Osteoblast (primary cell): Measurements from ENCODE around the gene CFAP54. TPM values are rescaled to one million over a fixed set of nuclear protein-coding genes. Genes with fewer than 3 reads are reported as not detected.

Experiments used
- DNase-seq: peaks from one replicate; pipeline ENCODE4 v3.0.0; 2011; ENCODE audit warnings: low spot score, mixed read lengths; ENCODE audit not compliant: insufficient read length; ENCODE audit errors: missing footprints
- H2AFZ ChIP-seq: 2 replicates; pipeline ENCODE4 v1.6.0; 2011; ENCODE audit warnings: mild to moderate bottlenecking, low read length
- H3K27ac ChIP-seq: 2 replicates; pipeline ENCODE4 v1.5.1; 2011; ENCODE audit warnings: mild to moderate bottlenecking, low read depth, low read length, moderate library complexity
- H3K27me3 ChIP-seq: 2 replicates; pipeline ENCODE4 v1.6.0; 2012; ENCODE audit warnings: mild to moderate bottlenecking, control low read depth, inconsistent platforms, low read length, moderate library complexity; ENCODE audit not compliant: insufficient read depth
- H3K36me3 ChIP-seq: 2 replicates; pipeline ENCODE4 v1.5.1; 2011; ENCODE audit warnings: mild to moderate bottlenecking, low read length, control low read depth, moderate library complexity; ENCODE audit not compliant: insufficient read depth
- H3K4me1 ChIP-seq: 2 replicates; pipeline ENCODE4 v1.5.1; 2011; ENCODE audit warnings: mild to moderate bottlenecking, low read length, control low read depth, moderate library complexity; ENCODE audit not compliant: insufficient read depth
- H3K4me2 ChIP-seq: 2 replicates; pipeline ENCODE4 v1.6.0; 2011; ENCODE audit warnings: mild to moderate bottlenecking, low read length; ENCODE audit not compliant: insufficient read depth
- H3K4me3 ChIP-seq: fragments of 200-600 bp; sonication (generic); 3 replicates; pipeline ENCODE4 v1.5.1; 2012; ENCODE audit warnings: mild to moderate bottlenecking, low read length, inconsistent platforms; ENCODE audit not compliant: insufficient read depth
- H3K79me2 ChIP-seq: 2 replicates; pipeline ENCODE4 v1.6.0; 2012; ENCODE audit warnings: mild to moderate bottlenecking, low read length, control low read depth, inconsistent platforms; ENCODE audit not compliant: insufficient read depth
- H3K9me3 ChIP-seq: 2 replicates; pipeline ENCODE4 v1.5.1; 2011; ENCODE audit warnings: low read depth, low read length, control low read depth
- H4K20me1 ChIP-seq: 2 replicates; pipeline ENCODE4 v1.6.0; 2012; ENCODE audit warnings: mild to moderate bottlenecking, low read length, control low read depth; ENCODE audit not compliant: insufficient read depth
- total RNA-seq: library from RNA; depleted of rRNA; stranded (reverse); fragments of >200 nt; gene quantifications from 2 replicates; pipeline ENCODE4 v1.2.3, GENCODE V29; 2012
- TF ChIP-seq, protein P1 (sequence below): IDR thresholded peaks from 2 replicates; pipeline ENCODE4 v1.5.1; 2011; ENCODE audit warnings: mild to moderate bottlenecking, low read depth, low read length, moderate library complexity; ENCODE audit errors: extremely low read depth

The CFAP54 gene
- total RNA-seq, 1 donor = 2.2 TPM

DNA sequence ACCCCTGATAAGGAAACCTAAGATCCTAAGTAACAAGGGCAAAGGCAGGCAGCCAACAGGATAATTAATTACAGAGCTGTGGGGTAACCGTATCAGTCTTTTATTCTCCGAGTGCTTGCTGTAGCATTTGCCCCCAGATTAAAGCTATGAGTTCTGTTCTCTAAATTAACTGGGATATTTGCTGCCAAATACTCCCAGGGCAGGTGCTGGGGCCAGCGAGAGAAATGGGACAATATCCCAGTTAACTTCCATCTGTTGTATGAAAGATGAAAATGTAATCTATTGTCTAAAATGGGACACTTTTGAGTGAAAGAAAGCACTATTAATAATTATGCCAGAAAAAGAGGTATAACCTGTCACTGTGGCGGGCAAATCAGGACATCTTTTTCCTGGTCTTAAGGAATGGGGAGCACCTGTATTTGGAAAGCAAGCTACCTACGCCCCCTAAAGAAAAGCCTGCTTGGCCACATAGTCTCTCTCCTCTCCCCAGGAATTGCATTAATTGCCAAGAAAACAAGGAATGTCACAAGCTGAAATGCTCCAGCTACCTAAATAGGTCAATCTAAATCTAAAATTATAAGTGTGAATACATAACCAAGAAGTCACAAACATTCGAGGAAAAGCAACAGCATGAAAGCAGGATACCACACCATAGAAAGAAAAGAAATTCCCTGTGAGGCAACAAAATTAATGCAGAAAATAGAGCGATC, 26.7 kb upstream of the CFAP54 start:
- no peaks in the 10 kb centered on the region for H3K36me3 ChIP-seq
- DNase-seq = no peak
- no peak overlapping the region for H3K4me2 ChIP-seq
- no peaks in the 10 kb centered on the region for H3K4me1 ChIP-seq
- no peak overlapping the region for H3K27ac ChIP-seq
- H3K9me3 ChIP-seq = no peaks in the 10 kb centered on the region
- no peak overlapping the region for H3K4me3 ChIP-seq
- H2AFZ ChIP-seq = no peak overlapping the region
- H3K27me3 ChIP-seq = no peaks in the 10 kb centered on the region
- H3K79me2 ChIP-seq = no peaks in the 10 kb centered on the region
- no peaks in the 10 kb centered on the region for H4K20me1 ChIP-seq
- TF ChIP-seq, protein P1, sequence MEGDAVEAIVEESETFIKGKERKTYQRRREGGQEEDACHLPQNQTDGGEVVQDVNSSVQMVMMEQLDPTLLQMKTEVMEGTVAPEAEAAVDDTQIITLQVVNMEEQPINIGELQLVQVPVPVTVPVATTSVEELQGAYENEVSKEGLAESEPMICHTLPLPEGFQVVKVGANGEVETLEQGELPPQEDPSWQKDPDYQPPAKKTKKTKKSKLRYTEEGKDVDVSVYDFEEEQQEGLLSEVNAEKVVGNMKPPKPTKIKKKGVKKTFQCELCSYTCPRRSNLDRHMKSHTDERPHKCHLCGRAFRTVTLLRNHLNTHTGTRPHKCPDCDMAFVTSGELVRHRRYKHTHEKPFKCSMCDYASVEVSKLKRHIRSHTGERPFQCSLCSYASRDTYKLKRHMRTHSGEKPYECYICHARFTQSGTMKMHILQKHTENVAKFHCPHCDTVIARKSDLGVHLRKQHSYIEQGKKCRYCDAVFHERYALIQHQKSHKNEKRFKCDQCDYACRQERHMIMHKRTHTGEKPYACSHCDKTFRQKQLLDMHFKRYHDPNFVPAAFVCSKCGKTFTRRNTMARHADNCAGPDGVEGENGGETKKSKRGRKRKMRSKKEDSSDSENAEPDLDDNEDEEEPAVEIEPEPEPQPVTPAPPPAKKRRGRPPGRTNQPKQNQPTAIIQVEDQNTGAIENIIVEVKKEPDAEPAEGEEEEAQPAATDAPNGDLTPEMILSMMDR = no peak

DNA sequence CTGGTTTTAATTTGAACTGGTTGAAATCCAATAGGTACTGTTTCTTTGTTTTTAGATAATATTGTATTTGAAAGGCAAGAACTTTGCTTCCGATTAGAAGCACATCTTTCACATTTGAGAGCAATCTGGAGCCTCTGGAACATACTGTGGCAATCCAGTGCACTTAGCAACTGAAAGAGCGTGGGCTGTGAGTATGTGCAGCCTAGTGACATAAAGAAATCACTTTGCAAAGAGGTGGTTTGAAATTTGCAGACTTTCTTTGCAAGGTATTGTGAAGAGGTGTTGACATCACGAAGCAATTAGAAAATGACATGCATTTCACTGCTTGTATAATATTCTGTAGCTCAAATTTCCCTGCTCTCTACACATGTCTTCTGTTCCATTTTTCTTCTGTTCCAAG, 23.5 kb upstream of the CFAP54 start:
- no peaks in the 10 kb centered on the region for H3K36me3 ChIP-seq
- H3K4me2 ChIP-seq = no peak overlapping the region
- no peaks in the 10 kb centered on the region for H3K79me2 ChIP-seq
- H3K9me3 ChIP-seq = no peaks in the 10 kb centered on the region
- TF ChIP-seq, protein P1 = no peak
- H3K4me3 ChIP-seq = no peak overlapping the region
- DNase-seq = no peak
- no peak overlapping the region for H3K27ac ChIP-seq
- no peaks in the 10 kb centered on the region for H4K20me1 ChIP-seq
- H2AFZ ChIP-seq = no peak overlapping the region
- H3K27me3 ChIP-seq = no peaks in the 10 kb centered on the region
- no peaks in the 10 kb centered on the region for H3K4me1 ChIP-seq

DNA sequence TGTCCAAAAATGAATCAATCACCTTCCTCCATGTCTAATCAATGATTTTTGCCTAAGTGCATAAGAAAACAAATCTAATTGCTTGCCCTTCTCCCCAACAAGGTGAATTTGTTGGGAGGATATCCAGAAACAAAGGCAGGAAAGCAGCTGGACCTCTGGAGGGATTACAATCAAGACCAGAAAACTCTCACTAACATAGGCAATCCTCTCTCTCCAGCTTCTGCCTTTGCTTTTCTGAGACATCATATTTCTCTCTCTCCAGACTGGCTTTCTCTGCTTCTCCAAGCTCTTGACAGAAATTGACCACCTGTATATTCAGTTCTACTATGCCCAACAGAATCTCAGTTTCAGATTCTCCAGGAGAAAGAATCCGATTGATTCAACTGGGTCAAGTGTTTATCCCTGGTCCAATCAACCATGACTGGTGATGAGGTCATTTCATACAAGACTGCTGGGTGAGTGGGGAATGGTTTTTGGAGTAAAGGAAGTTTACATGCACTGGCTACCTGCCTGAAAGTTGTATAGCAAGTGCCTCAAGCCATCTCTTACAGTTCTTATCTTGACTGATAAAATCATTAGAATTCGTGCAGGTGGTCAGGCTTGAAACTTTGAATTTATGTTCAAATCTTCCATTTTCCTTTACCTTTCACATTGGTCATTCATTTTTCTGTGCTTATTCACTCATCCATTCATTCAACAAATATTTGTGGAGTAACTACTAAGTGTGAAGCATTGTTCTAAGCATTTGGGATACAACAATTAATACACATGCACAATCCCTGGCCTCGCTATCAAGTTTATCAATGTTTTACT, 22.2 kb upstream of the CFAP54 start:
- Histone ChIP-seq H3K27ac (no peak overlapping the region), H3K36me3 (no peaks in the 10 kb centered on the region), H3K4me3 (no peak overlapping the region), H4K20me1 (no peaks in the 10 kb centered on the region), H2AFZ (peak overlapping the region; percentile 6), H3K79me2 (no peaks in the 10 kb centered on the region), H3K9me3 (no peaks in the 10 kb centered on the region), H3K4me2 (no peak overlapping the region), H3K27me3 (no peaks in the 10 kb centered on the region), H3K4me1 (peaks cover 12% of the 10 kb centered on the region)
- no peak for DNase-seq
- TF ChIP-seq, protein P1 = no peak
